ENCODE data around the gene FMNL2.

The FMNL2 gene

DNA sequence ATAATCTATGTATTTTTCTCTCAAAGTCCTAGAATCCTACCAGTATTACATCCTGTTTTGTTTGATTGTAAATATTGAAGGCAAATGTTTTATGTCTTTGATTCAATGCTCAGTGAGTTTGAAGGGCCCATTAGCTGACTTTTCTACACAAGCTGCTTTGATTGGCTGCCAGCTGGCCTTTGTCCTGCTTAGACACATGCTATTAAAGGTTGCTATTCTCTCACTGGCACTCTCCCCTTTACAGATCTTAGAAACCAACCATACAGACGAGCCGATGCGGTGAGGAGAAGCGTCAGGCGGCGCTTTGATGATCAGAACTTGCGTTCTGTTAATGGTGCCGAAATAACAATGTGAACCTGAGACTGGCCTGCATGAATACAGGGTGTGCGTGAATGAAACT is 312.6 kb downstream of the FMNL2 start:
- no peak overlapping the region for H3K4me3 ChIP-seq (ENCODE audit: low read depth, low read length)
- ChIA-PET CTCF (interaction anchor here (1.0 to 6.3 kb wide), 2 partner anchors 13 to 458 kb away, joined by 3 to 34 read pairs; no protein-coding TSS in a partner anchor), POLR2A (interaction anchor here (1.6 kb wide), 1 partner anchor 69 kb away, joined by 3 read pairs; no protein-coding TSS in a partner anchor)
- H3K36me3 ChIP-seq (ENCODE audit: control insufficient read depth in 2 of 2, insufficient read depth in 1 of 2, low read length in 2 of 2), result peaks cover 9 to 76% of the 10 kb centered on the region in 2 experiments
- H3K27ac ChIP-seq (ENCODE audit: extremely low read depth, low read depth, low read length), result no peak overlapping the region
- no peaks in the 10 kb centered on the region for H3K4me1 ChIP-seq (ENCODE audit: control insufficient read depth, insufficient read depth, low read length)
- no peak for TF ChIP-seq ZNF341 (tag by site-specific recombination; IDR thresholded peaks at IDR 0.05; ENCODE audit: low read depth)
- no peak for TF ChIP-seq ZNF362 (tag by site-specific recombination; IDR thresholded peaks at IDR 0.05)
- TF ChIP-seq ZNF621 (tag by site-specific recombination; IDR thresholded peaks at IDR 0.05), result no peak
- TF ChIP-seq ZNF175 (tag by site-specific recombination; IDR thresholded peaks at IDR 0.05), result no peak
- TF ChIP-seq ZSCAN16 (tag by site-specific recombination; IDR thresholded peaks at IDR 0.05), result no peak
- no peak for TF ChIP-seq PRDM2 (tag by site-specific recombination; IDR thresholded peaks at IDR 0.05; ENCODE audit: borderline replicate concordance)
- no peak for TF ChIP-seq KLF10 (tag by site-specific recombination; IDR thresholded peaks at IDR 0.05)
- no peak for TF ChIP-seq ATF2 (tag by site-specific recombination; IDR thresholded peaks at IDR 0.05; ENCODE audit: low read depth)
- no peak for TF ChIP-seq ZNF146 (tag by site-specific recombination; IDR thresholded peaks at IDR 0.05)
- no peak for TF ChIP-seq ZNF549 (tag by site-specific recombination; IDR thresholded peaks at IDR 0.05)
- TF ChIP-seq ZBTB6 (tag by site-specific recombination; IDR thresholded peaks at IDR 0.05), result no peak
- no peaks in the 10 kb centered on the region for H3K9me3 ChIP-seq (ENCODE audit: control insufficient read depth, insufficient read depth, low read depth, low read length)

- CTCF ChIA-PET, result interaction anchor here (0.9 to 6.3 kb wide), 4 partner anchors 9 to 611 kb away, joined by 3 to 34 read pairs (median 4); no protein-coding TSS in a partner anchor
- POLR2A ChIA-PET, result interaction anchor here (1.6 kb wide), 1 partner anchor 68 kb away, joined by 3 read pairs; no protein-coding TSS in a partner anchor
- TF ChIP-seq ZNF292 (tag by site-specific recombination; IDR thresholded peaks at IDR 0.05; ENCODE audit: borderline replicate concordance, low read depth) (no peak), ZNF830 (tag by site-specific recombination; IDR thresholded peaks at IDR 0.05; ENCODE audit: low read depth) (no peak), SP2 (tag by site-specific recombination; IDR thresholded peaks at IDR 0.05) (no peak), ZNF514 (tag by site-specific recombination; IDR thresholded peaks at IDR 0.05) (no peak), ZNF169 (tag by site-specific recombination; IDR thresholded peaks at IDR 0.05) (no peak)
- TF ChIP-seq, protein P1, sequence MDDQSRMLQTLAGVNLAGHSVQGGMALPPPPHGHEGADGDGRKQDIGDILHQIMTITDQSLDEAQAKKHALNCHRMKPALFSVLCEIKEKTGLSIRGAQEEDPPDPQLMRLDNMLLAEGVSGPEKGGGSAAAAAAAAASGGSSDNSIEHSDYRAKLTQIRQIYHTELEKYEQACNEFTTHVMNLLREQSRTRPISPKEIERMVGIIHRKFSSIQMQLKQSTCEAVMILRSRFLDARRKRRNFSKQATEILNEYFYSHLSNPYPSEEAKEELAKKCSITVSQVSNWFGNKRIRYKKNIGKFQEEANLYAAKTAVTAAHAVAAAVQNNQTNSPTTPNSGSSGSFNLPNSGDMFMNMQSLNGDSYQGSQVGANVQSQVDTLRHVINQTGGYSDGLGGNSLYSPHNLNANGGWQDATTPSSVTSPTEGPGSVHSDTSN (CRISPR knock-in tag; IDR thresholded peaks at IDR 0.05), result no peak
- TF ChIP-seq, protein P2, sequence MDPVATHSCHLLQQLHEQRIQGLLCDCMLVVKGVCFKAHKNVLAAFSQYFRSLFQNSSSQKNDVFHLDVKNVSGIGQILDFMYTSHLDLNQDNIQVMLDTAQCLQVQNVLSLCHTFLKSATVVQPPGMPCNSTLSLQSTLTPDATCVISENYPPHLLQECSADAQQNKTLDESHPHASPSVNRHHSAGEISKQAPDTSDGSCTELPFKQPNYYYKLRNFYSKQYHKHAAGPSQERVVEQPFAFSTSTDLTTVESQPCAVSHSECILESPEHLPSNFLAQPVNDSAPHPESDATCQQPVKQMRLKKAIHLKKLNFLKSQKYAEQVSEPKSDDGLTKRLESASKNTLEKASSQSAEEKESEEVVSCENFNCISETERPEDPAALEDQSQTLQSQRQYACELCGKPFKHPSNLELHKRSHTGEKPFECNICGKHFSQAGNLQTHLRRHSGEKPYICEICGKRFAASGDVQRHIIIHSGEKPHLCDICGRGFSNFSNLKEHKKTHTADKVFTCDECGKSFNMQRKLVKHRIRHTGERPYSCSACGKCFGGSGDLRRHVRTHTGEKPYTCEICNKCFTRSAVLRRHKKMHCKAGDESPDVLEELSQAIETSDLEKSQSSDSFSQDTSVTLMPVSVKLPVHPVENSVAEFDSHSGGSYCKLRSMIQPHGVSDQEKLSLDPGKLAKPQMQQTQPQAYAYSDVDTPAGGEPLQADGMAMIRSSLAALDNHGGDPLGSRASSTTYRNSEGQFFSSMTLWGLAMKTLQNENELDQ (tag by site-specific recombination; IDR thresholded peaks at IDR 0.05; ENCODE audit: low read depth), result no peak
- TF ChIP-seq, protein P3, sequence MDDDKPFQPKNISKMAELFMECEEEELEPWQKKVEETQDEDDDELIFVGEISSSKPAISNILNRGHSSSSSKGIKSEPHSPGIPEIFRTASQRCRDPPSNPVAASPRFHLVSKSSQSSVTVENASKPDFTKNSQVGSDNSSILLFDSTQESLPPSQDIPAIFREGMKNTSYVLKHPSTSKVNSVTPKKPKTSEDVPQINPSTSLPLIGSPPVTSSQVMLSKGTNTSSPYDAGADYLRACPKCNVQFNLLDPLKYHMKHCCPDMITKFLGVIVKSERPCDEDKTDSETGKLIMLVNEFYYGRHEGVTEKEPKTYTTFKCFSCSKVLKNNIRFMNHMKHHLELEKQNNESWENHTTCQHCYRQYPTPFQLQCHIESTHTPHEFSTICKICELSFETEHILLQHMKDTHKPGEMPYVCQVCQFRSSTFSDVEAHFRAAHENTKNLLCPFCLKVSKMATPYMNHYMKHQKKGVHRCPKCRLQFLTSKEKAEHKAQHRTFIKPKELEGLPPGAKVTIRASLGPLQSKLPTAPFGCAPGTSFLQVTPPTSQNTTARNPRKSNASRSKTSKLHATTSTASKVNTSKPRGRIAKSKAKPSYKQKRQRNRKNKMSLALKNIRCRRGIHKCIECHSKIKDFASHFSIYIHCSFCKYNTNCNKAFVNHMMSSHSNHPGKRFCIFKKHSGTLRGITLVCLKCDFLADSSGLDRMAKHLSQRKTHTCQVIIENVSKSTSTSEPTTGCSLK (tag by site-specific recombination; IDR thresholded peaks at IDR 0.05), result no peak
Observed at GRCh38 chr2:152648336-152648735, 313.4 kb downstream of the FMNL2 start.

More at GRCh38 chr2:152648336-152648735, 313.4 kb downstream of the FMNL2 start:
- H3K9me3 ChIP-seq (ENCODE audit: control insufficient read depth, insufficient read depth, low read depth, low read length), result no peaks in the 10 kb centered on the region
- no peak overlapping the region for H3K4me3 ChIP-seq (ENCODE audit: low read depth, low read length)
- no peak overlapping the region for H3K27ac ChIP-seq (ENCODE audit: extremely low read depth, low read depth, low read length)
- H3K4me1 ChIP-seq (ENCODE audit: control insufficient read depth, insufficient read depth, low read length), result no peaks in the 10 kb centered on the region
- H3K36me3 ChIP-seq (ENCODE audit: control insufficient read depth in 2 of 2, insufficient read depth in 1 of 2, low read length in 2 of 2), result peaks cover 11 to 78% of the 10 kb centered on the region in 2 experiments

All from HEK293 (cell line).